ENCODE measurements around the gene PRMT7.

The PRMT7 gene

DNA sequence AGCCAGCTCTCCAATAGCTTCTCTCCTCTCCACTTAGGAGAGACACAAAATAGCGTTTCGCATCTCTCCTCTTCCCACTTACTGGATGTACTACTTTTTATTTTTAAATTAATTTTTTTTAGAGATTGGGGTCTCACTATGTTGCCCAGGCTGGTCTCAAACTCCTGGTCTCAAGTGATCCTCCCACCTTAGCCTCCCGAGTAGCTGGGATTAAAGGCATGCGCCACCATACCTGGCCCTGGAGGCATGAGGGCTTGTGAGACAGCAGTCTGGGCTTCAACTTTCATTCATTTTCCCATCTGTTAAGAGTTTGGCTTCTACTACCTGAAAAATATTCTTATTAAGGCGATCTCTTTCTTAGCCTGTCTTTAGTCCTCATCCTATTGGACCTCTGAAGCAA, 18.4 kb upstream of the PRMT7 start:
- Histone ChIP-seq H4K20me1 (ENCODE audit: insufficient read depth, low read length) (peaks cover 40% of the 10 kb centered on the region), H3K9me3 (ENCODE audit: insufficient read depth, low read length, severe bottlenecking) (no peaks in the 10 kb centered on the region), H3K9ac (ENCODE audit: low read depth, low read length) (no peak overlapping the region), H3K4me1 (ENCODE audit: insufficient read depth, low read length) (peaks cover 2% of the 10 kb centered on the region; the same call in 1 of the 2 replicates), H3K27ac (ENCODE audit: low read length) (no peak overlapping the region), H3K36me3 (ENCODE audit: insufficient read depth, low read length) (peaks cover 90% of the 10 kb centered on the region), H2AFZ (ENCODE audit: low read depth, low read length) (no peak overlapping the region), H3K4me3 (ENCODE audit: low read depth in 1 of 2, low read length in 2 of 2) (no peak overlapping the region), H3K4me2 (ENCODE audit: insufficient read depth, low read length) (no peak overlapping the region), H3K79me2 (ENCODE audit: insufficient read depth, low read length) (peaks cover 56% of the 10 kb centered on the region), H3K27me3 (ENCODE audit: insufficient read depth, low read length, poor library complexity) (no peaks in the 10 kb centered on the region)
- TF ChIP-seq EZH2 (IDR thresholded peaks at IDR 0.05; ENCODE audit: borderline replicate concordance, low read depth, low read length, severe bottlenecking) (no peak), CTCF (IDR thresholded peaks at IDR 0.05; ENCODE audit: borderline replicate concordance, extremely low read depth, low read length, poor library complexity, severe bottlenecking) (no peak)
- DNase-seq: no peak
- ATAC-seq (ENCODE audit: insufficient read depth, low read depth): no peak

DNA sequence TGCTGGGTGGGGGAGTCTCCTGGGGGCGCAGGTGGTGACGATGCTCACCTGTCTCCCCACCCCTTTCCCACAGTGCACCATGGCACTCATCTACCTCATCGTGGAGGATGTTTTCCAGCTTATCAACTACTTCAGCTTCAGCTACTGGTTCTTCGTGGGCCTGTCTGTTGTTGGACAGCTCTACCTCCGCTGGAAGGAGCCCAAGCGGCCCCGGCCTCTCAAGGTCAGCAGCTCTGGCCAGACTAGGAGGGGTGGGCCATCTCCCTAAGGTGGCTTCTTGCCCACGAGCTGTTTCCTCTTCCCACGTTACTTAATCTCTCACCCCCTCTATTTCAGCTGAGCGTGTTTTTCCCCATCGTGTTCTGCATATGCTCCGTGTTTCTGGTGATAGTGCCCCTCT, 14.5 kb upstream of the PRMT7 start:
- no peak for ATAC-seq (ENCODE audit: insufficient read depth, low read depth)
- peaks cover 31% of the 10 kb centered on the region; the same call in 1 of the 2 replicates for H4K20me1 ChIP-seq (ENCODE audit: insufficient read depth, low read length)
- peaks cover 37% of the 10 kb centered on the region for H3K79me2 ChIP-seq (ENCODE audit: insufficient read depth, low read length)

GRCh38 chr16:68296693-68297092, 14.1 kb upstream of the PRMT7 start:
- no peak overlapping the region for H3K4me3 ChIP-seq (ENCODE audit: low read depth in 1 of 2, low read length in 2 of 2)
- no peak overlapping the region for H2AFZ ChIP-seq (ENCODE audit: low read depth, low read length)
- H3K4me2 ChIP-seq (ENCODE audit: insufficient read depth, low read length): no peak overlapping the region
- peaks cover 27% of the 10 kb centered on the region; the same call in 1 of the 2 replicates for H4K20me1 ChIP-seq (ENCODE audit: insufficient read depth, low read length)
- peaks cover 33% of the 10 kb centered on the region for H3K79me2 ChIP-seq (ENCODE audit: insufficient read depth, low read length)
- peaks cover 95% of the 10 kb centered on the region for H3K36me3 ChIP-seq (ENCODE audit: insufficient read depth, low read length)
- H3K9me3 ChIP-seq (ENCODE audit: insufficient read depth, low read length, severe bottlenecking): no peaks in the 10 kb centered on the region
- ATAC-seq (ENCODE audit: insufficient read depth, low read depth) (no peak), DNase-seq (no peak)
- no peaks in the 10 kb centered on the region for H3K4me1 ChIP-seq (ENCODE audit: insufficient read depth, low read length)
- H3K27me3 ChIP-seq (ENCODE audit: insufficient read depth, low read length, poor library complexity): no peaks in the 10 kb centered on the region
- H3K27ac ChIP-seq (ENCODE audit: low read length): no peak overlapping the region
- no peak for TF ChIP-seq EZH2 (IDR thresholded peaks at IDR 0.05; ENCODE audit: borderline replicate concordance, low read depth, low read length, severe bottlenecking)
- TF ChIP-seq CTCF (IDR thresholded peaks at IDR 0.05; ENCODE audit: borderline replicate concordance, extremely low read depth, low read length, poor library complexity, severe bottlenecking): no peak
- no peak overlapping the region for H3K9ac ChIP-seq (ENCODE audit: low read depth, low read length)

More for the DNA sequence above, 14.5 kb upstream of the PRMT7 start:
- no peak overlapping the region for H3K4me3 ChIP-seq (ENCODE audit: low read depth in 1 of 2, low read length in 2 of 2)
- no peaks in the 10 kb centered on the region for H3K27me3 ChIP-seq (ENCODE audit: insufficient read depth, low read length, poor library complexity)
- H3K9me3 ChIP-seq (ENCODE audit: insufficient read depth, low read length, severe bottlenecking): no peaks in the 10 kb centered on the region
- H3K4me2 ChIP-seq (ENCODE audit: insufficient read depth, low read length): no peak overlapping the region
- H3K9ac ChIP-seq (ENCODE audit: low read depth, low read length): no peak overlapping the region
- no peak overlapping the region for H2AFZ ChIP-seq (ENCODE audit: low read depth, low read length)
- no peaks in the 10 kb centered on the region for H3K4me1 ChIP-seq (ENCODE audit: insufficient read depth, low read length)
- no peak for DNase-seq
- H3K36me3 ChIP-seq (ENCODE audit: insufficient read depth, low read length): peaks cover 95% of the 10 kb centered on the region
- H3K27ac ChIP-seq (ENCODE audit: low read length): no peak overlapping the region
- TF ChIP-seq EZH2 (IDR thresholded peaks at IDR 0.05; ENCODE audit: borderline replicate concordance, low read depth, low read length, severe bottlenecking) (no peak), CTCF (IDR thresholded peaks at IDR 0.05; ENCODE audit: borderline replicate concordance, extremely low read depth, low read length, poor library complexity, severe bottlenecking) (no peak)

DNA sequence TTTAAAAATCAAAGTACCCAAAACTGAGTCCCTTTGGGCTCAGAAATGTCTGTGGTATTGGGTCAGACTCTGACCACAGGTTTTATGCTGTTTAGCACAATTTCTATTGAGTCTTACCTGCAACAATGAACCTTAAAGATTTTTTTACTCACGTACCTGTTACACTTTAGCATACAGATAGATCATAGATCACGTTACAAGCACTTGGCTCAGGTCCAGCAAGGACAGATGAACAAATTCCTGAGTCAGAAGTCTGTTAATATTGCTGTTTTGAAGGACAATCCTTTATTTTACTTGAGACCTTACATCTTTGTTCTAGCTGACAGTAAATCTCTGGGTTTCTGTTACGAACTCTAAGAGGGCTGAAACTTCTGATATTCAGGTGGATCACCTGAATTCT, 12.9 kb upstream of the PRMT7 start:
- H4K20me1 ChIP-seq (ENCODE audit: insufficient read depth, low read length): peaks cover 21% of the 10 kb centered on the region; the same call in 1 of the 2 replicates
- no peak overlapping the region for H3K4me3 ChIP-seq (ENCODE audit: low read depth in 1 of 2, low read length in 2 of 2)
- H3K79me2 ChIP-seq (ENCODE audit: insufficient read depth, low read length): peaks cover 31% of the 10 kb centered on the region; the same call in 1 of the 2 replicates
- TF ChIP-seq CTCF (IDR thresholded peaks at IDR 0.05; ENCODE audit: borderline replicate concordance, extremely low read depth, low read length, poor library complexity, severe bottlenecking): no peak
- TF ChIP-seq EZH2 (IDR thresholded peaks at IDR 0.05; ENCODE audit: borderline replicate concordance, low read depth, low read length, severe bottlenecking): no peak
- H3K27ac ChIP-seq (ENCODE audit: low read length): no peak overlapping the region
- H3K4me2 ChIP-seq (ENCODE audit: insufficient read depth, low read length): no peak overlapping the region
- no peaks in the 10 kb centered on the region for H3K9me3 ChIP-seq (ENCODE audit: insufficient read depth, low read length, severe bottlenecking)
- DNase-seq (no peak), ATAC-seq (ENCODE audit: insufficient read depth, low read depth) (no peak)
- H2AFZ ChIP-seq (ENCODE audit: low read depth, low read length): no peak overlapping the region
- H3K9ac ChIP-seq (ENCODE audit: low read depth, low read length): no peak overlapping the region
- H3K27me3 ChIP-seq (ENCODE audit: insufficient read depth, low read length, poor library complexity): no peaks in the 10 kb centered on the region
- peaks cover 95% of the 10 kb centered on the region for H3K36me3 ChIP-seq (ENCODE audit: insufficient read depth, low read length)
- no peaks in the 10 kb centered on the region for H3K4me1 ChIP-seq (ENCODE audit: insufficient read depth, low read length)

All from DND-41 (cell line).